ENCODE measurements around the gene SERPINA1. TPM values are rescaled to one million over a fixed set of nuclear protein-coding genes. Genes with fewer than 3 reads are reported as not detected.

Gene SERPINA1
- total RNA-seq (0.69 TPM in 1 of 2 replicates, not detected in the other), polyA plus RNA-seq (6.8 and 8.2 TPM in 2 replicates), polyA minus RNA-seq (8.1 and 12.3 TPM in 2 replicates)
- total RNA-seq (2013): 12.9 TPM

DNA sequence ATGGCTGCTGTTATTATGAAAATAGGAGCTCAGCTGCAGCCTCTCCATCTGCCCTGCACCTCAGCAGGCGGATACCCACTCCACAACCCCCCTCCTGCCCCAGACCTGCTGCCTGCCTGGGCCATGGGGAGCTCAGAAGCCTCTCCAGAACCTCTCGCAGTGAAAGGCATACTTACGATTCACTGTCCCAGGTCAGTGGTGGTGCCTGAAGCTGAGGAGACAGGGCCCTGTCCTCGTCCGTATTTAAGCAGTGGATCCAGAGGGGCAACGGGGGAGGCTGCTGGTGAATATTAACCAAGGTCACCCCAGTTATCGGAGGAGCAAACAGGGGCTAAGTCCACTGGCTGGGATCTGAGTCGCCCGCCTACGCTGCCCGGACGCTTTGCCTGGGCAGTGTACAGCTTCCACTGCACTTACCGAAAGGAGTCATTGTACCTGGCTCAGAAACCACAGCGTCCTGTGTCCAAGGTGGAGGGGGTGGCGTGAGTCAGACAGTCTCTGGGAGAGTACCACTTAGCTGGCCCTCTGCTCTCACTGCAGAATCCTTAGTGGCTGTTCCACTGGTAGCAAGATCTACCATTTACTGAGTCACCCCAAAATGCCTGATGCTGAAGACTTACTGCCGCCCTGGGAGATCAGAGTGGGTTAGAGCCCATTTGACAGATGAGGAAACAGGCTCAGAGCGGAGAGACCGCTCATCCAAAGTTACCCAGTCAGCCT is at the start of gene SERPINA1:
TSS of gene SERPINA1 (minus strand) at position 219 of the 720 bp plus-strand sequence. CDS start 5,365 bp downstream, outside the sequence.
- Histone ChIP-seq H3K27ac (ENCODE audit: low read length in 2 of 2) (no peak within 1 kb of the TSS), H4K20me1 (ENCODE audit: control insufficient read depth, insufficient read depth, low read length, poor library complexity, severe bottlenecking) (no peaks in the 10 kb centered on the region), H3K4me3 (ENCODE audit: control extremely low read depth in 1 of 5, extremely low read depth in 1 of 5, insufficient read depth in 1 of 5, low read depth in 2 of 5, low read length in 4 of 5) (no peak within 1 kb of the TSS), H3K27me3 (replicated peaks in 1 of 4; ENCODE audit: control extremely low read depth in 1 of 4, control insufficient read depth in 3 of 4, insufficient read depth in 4 of 4, low read length in 3 of 4) (no peaks in the 10 kb centered on the region), H3K9ac (ENCODE audit: low read length) (no peak within 1 kb of the TSS), H3K4me1 (ENCODE audit: control insufficient read depth in 2 of 2, insufficient read depth in 2 of 2, low read length in 2 of 2) (no peaks in the 10 kb centered on the region), H3K9me3 (ENCODE audit: control extremely low read depth in 1 of 3, control insufficient read depth in 2 of 3, insufficient read depth in 1 of 3, low read length in 2 of 3) (peaks cover 0 to 16% (median 0%) of the 10 kb centered on the region in 3 donors), H2AFZ (ENCODE audit: insufficient read depth, low read depth, low read length, poor library complexity, severe bottlenecking) (no peak within 1 kb of the TSS), H3K79me2 (ENCODE audit: control insufficient read depth, insufficient read depth, low read length) (no peaks in the 10 kb centered on the region), H3K36me3 (replicated peaks in 1 of 2; ENCODE audit: control extremely low read depth in 1 of 2, control insufficient read depth in 1 of 2, extremely low read depth in 1 of 2, insufficient read depth in 2 of 2, low read length in 1 of 2) (no peaks in the 10 kb centered on the region), H3K4me2 (replicated peaks; ENCODE audit: low read depth, low read length, poor library complexity, severe bottlenecking) (no peak within 1 kb of the TSS)
- ATAC-seq (ENCODE audit: low read depth): no peak
- H3K4me1 Mint-ChIP-seq: no peaks in the 10 kb centered on the region
- no peak within 1 kb of the TSS for H3K4me3 Mint-ChIP-seq
- H3K9me3 Mint-ChIP-seq (ENCODE audit: insufficient read depth): no peaks in the 10 kb centered on the region
- 89% methylated on average over 17 of the region's 18 CpGs for WGBS (ENCODE audit: insufficient coverage)
- TF ChIP-seq, protein P1, sequence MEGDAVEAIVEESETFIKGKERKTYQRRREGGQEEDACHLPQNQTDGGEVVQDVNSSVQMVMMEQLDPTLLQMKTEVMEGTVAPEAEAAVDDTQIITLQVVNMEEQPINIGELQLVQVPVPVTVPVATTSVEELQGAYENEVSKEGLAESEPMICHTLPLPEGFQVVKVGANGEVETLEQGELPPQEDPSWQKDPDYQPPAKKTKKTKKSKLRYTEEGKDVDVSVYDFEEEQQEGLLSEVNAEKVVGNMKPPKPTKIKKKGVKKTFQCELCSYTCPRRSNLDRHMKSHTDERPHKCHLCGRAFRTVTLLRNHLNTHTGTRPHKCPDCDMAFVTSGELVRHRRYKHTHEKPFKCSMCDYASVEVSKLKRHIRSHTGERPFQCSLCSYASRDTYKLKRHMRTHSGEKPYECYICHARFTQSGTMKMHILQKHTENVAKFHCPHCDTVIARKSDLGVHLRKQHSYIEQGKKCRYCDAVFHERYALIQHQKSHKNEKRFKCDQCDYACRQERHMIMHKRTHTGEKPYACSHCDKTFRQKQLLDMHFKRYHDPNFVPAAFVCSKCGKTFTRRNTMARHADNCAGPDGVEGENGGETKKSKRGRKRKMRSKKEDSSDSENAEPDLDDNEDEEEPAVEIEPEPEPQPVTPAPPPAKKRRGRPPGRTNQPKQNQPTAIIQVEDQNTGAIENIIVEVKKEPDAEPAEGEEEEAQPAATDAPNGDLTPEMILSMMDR (IDR thresholded peaks at IDR 0.05): no peak
- no peak for TF ChIP-seq EZH2 (IDR thresholded peaks at IDR 0.05; ENCODE audit: borderline replicate concordance, insufficient read depth, low read depth, low read length, poor library complexity, severe bottlenecking)
- intact Hi-C loops (cut with micrococcal nuclease): no loop called here
- POLR2A ChIA-PET: no interaction called here
- no peak within 1 kb of the TSS for H3K27ac Mint-ChIP-seq
- H3K27me3 Mint-ChIP-seq: no peaks in the 10 kb centered on the region
- no peak for DNase-seq
- CTCF ChIA-PET: no interaction called here

DNA sequence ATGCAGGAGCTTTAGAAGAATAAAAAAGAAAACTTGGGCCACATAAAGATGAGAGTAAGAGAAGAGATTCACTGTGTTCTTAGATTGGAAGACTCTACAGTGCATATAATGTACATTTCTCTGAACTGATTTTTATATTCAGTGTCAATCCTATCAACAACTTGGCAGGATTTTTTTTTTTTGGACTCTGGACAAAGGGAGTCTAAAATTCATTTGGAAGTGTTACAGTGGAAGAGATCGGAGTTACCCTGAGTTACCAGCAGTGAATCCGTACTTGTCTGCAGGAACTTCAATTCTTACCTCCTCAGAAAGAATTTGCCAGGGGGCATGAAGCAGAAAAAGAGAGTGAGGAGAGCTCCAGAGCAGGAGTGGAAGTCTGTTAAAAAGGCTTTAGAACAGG is 40.2 kb upstream of the SERPINA1 start:
- intact Hi-C loops (cut with micrococcal nuclease): no loop called here
- Histone ChIP-seq H3K36me3 (replicated peaks in 1 of 2; ENCODE audit: control extremely low read depth in 1 of 2, control insufficient read depth in 1 of 2, extremely low read depth in 1 of 2, insufficient read depth in 2 of 2, low read length in 1 of 2) (no peaks in the 10 kb centered on the region), H3K4me1 (ENCODE audit: control insufficient read depth in 2 of 2, insufficient read depth in 2 of 2, low read length in 2 of 2) (no peaks in the 10 kb centered on the region), H3K4me3 (ENCODE audit: control extremely low read depth in 1 of 5, extremely low read depth in 1 of 5, insufficient read depth in 1 of 5, low read depth in 2 of 5, low read length in 4 of 5) (no peak overlapping the region), H2AFZ (ENCODE audit: insufficient read depth, low read depth, low read length, poor library complexity, severe bottlenecking) (no peak overlapping the region), H3K27me3 (replicated peaks in 1 of 4; ENCODE audit: control extremely low read depth in 1 of 4, control insufficient read depth in 3 of 4, insufficient read depth in 4 of 4, low read length in 3 of 4) (peaks cover 0 to 2% (median 0%) of the 10 kb centered on the region in 4 experiments), H3K4me2 (replicated peaks; ENCODE audit: low read depth, low read length, poor library complexity, severe bottlenecking) (no peak overlapping the region), H3K9me3 (ENCODE audit: control extremely low read depth in 1 of 3, control insufficient read depth in 2 of 3, insufficient read depth in 1 of 3, low read length in 2 of 3) (no peaks in the 10 kb centered on the region), H4K20me1 (ENCODE audit: control insufficient read depth, insufficient read depth, low read length, poor library complexity, severe bottlenecking) (no peaks in the 10 kb centered on the region), H3K79me2 (ENCODE audit: control insufficient read depth, insufficient read depth, low read length) (no peaks in the 10 kb centered on the region), H3K27ac (ENCODE audit: low read length in 2 of 2) (no peak overlapping the region), H3K9ac (ENCODE audit: low read length) (no peak overlapping the region)
- ChIA-PET POLR2A (no interaction called here), CTCF (interaction anchor here (1.0 kb wide), 1 partner anchor 58 kb away, joined by 8 read pairs; no protein-coding TSS in a partner anchor)
- Mint-ChIP-seq H3K4me3 (no peak overlapping the region), H3K27ac (no peak overlapping the region), H3K9me3 (ENCODE audit: insufficient read depth) (no peaks in the 10 kb centered on the region), H3K27me3 (peaks cover 11% of the 10 kb centered on the region), H3K4me1 (no peaks in the 10 kb centered on the region)
- no peak for ATAC-seq (ENCODE audit: low read depth)
- no CpG with 5 or more reads among the region's 2 CpGs for WGBS (ENCODE audit: insufficient coverage)
- TF ChIP-seq EZH2 (IDR thresholded peaks at IDR 0.05; ENCODE audit: borderline replicate concordance, insufficient read depth, low read depth, low read length, poor library complexity, severe bottlenecking): no peak
- DNase-seq: no peak

Measured in B cell (primary cell).